A549 treated with AZD9567 at 1 μM for 4 hours (cell line): ENCODE results near the gene ALCAM. TPM values are rescaled to one million over a fixed set of nuclear protein-coding genes. Genes with fewer than 3 reads are reported as not detected.

ENCODE experiments used
- total RNA-seq: library from RNA; stranded (reverse); fragments of 200-300 nt; extraction: Qiagen RNA extraction; gene quantifications from 5 replicates; pipeline ENCODE4 v1.2.3, GENCODE V29; 2022; ENCODE audit not compliant: insufficient read depth

Gene ALCAM
- 65.8 to 118 TPM (median 86.8 TPM) in 5 replicates for total RNA-seq

DNA sequence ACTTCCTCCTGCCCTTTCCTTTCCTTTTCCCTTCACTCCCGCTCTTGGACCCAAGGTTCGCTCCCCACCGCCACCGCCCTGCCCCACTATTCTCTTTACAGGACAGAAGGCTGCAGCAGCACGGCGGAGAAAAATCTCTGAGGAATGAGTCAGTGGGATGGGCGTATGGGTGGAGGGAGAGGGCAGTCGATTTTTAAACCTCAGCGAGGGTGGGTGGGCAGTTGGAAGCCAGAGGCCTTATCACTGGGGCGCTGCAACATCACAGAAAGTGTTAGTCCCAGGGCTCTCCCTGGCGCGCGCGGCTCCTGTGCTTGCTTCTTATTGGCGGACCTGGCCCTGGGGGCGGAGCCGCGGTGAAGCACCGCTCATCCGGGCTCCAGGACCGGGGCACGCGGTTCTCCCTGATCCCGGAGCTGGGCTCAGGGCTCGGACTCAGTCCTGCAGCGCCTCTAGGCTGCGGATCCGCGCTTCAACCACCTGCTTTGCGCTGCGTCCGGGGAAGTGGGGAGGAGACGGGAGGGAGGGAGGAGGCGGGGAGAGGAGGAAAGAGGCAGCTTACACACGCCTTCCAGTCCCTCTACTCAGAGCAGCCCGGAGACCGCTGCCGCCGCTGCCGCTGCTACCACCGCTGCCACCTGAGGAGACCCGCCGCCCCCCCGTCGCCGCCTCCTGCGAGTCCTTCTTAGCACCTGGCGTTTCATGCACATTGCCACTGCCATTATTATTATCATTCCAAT is at the start of gene ALCAM:
TSS of gene ALCAM (plus strand) at position 584 of the 737 bp plus-strand sequence.

